GM21381 (cell line): Measurements from ENCODE around the gene DDX39B.

ENCODE experiments used
- ATAC-seq: cut with Tn5 transposase; IDR thresholded peaks from one replicate; pipeline ENCODE4 v1.9.1; 2021; ENCODE audit warnings: mild to moderate bottlenecking, moderate library complexity; ENCODE audit not compliant: unreplicated experiment

DDX39B gene

DNA sequence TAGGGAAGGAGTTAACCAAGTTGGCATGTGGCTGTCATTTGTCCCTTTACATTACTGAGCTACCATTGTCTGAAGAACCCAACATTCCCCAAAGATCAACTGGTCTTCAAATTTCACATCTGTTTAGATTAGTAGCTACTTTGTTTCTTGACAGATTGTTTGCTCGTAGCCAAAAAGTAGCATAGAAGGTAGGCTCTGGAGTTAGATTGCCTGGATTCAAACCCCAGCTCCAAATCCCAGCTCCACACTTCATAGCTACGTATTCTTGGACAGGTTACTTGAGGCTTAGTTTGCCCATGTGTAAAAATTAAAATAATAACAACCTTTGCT lies 6.7 kb upstream of the DDX39B start:
- ATAC-seq, result no peak

DNA sequence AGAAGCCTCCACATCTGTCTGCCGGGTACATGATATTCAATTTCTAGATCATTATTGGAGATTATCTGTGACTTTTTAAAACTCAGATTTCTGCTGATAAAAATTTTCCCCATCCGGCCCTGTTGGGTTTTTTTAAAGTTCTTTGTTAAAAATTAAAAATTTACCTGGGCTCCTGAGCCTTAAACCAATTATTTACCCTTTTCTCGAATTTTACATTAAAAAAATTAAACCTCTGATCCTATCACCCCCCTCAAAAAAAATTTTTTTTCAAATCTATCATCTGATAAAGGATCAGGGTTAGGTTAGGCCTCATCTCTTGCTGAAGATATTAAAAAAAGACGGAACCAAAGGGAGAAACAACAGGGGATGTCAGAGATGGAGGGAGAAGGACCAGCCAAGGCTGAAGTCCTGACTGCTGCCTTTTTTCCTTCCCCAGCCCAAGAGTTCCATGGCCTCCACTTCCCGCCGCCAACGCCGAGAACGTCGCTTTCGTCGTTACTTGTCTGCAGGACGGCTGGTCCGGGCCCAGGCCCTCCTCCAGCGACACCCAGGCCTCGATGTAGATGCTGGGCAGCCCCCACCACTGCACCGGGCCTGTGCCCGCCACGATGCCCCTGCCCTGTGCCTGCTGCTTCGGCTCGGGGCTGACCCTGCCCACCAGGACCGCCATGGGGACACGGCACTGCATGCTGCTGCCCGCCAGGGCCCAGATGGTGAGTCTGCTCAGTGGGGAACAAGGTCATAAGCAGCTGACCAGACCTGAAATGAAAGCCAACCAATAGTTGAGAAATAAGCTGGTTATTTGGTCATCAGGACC lies 6.1 kb upstream of the DDX39B start:
- no peak for ATAC-seq

DNA sequence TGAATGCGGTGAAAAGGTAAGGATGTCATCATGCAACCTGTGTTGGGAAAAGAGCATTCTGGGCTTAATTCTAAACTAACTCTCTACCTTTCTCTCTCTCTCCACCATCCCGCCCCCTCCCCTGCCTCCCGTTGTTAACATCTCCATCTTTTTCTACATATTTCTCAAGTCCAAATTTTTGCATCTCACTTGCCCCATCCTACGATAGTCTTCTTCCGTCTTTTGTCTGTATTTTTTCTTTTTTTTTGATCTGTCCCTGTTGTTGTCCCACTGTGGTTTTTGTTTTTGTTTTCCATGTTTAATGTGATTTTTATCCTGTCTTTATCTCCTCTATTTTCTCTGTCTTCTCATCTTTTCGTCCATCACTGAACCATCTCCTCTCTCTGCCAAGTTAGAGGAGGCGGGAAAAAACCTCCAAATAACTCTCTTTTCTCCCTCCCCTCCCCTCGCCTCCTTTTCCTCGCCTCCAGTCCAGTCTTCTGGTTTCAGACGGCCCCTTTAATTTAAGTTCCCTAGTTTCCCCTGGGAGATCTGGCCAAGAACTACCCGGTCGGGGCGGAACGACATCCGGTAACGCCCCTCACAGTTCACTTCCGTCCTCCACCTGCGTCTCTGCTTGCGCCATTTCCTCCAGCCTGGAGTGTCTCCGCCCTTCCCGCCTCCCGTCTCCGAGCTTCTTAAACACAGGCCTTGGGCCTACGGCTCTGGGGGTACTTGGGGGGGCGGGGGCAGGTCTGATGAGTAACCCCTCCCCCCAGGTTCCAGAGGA lies 5.3 kb upstream of the DDX39B start, which contains the start of gene NFKBIL1:
Gene NFKBIL1, plus strand, starts transcription at position 651 of the 769 bp plus-strand sequence. Its CDS starts 87 bp downstream, at position 738.
- ATAC-seq, result peak; percentile 67

DNA sequence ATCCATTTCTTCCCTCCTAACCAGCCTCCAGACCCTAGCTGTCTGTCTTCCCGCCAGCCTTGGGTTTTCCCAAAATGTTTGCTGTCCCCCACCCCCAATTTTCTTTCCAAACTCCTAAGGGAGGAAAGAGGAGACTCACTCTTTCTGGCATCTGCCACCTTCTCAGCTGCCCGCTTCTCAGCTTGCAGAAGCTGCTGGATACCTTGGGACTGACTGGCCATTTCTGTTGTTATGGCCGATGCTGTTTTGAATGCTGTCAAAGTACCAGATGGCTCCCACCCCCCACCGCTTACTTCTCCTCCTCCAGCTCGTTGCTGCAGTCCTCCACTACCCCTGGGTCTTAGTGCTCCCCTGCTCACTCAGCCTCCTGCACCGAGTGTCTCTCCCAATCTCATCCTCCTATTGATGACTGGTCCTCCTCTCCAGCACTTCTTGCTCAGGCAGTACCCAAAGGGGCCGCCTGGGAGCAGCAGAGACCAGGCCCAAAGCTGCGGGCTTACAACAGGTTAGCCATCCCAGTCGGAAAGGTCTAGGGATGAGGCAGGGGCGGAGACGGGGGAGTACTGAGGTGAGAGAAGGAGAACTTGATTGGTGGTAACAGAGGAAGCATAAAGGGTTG lies 4.6 kb upstream of the DDX39B start, which contains the start of gene ATP6V1G2:
Gene ATP6V1G2, minus strand, starts transcription at position 270 of the 619 bp plus-strand sequence. Its CDS starts 49 bp downstream, at position 221.
- ATAC-seq, result peak; percentile 43

DNA sequence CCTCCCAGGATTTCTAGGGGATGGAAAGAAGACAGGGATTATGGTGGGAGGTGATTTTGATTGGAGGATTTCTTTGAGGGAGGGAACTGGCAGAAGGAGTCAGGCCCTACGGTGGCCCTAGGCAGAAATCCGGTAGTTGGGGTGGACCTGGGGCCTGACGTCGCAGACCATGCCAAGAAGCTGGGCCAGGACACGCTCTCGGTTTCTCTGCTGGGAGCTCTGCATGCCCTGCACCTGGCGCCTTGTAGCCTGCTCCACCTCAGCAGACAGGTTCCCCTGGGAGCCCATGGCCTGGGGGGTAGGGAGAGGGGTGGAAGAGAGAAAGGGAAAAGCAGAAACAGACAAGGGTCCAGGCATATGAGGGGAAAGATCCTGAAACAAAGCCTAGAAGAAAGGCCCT lies 3.5 kb upstream of the DDX39B start:
- no peak for ATAC-seq

DNA sequence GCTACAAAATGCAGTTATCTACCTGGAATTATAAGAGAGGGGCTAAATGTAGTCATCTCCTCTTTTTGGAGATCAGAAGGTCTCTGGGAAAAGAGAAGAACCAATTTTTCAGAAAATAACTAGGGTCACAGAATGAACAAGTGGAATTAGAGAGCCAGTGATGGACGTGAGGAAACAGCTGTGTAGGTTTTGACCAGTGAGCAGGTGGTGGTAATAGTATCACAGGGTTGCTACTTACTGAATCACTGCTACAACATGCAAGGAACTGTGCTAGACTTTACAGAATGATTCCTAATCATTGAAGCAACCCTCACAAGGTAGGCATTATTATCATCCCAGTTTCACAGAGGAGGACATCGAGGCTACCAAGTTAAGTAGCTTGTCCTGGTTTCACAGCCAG lies 2.9 kb upstream of the DDX39B start:
- ATAC-seq, result no peak

DNA sequence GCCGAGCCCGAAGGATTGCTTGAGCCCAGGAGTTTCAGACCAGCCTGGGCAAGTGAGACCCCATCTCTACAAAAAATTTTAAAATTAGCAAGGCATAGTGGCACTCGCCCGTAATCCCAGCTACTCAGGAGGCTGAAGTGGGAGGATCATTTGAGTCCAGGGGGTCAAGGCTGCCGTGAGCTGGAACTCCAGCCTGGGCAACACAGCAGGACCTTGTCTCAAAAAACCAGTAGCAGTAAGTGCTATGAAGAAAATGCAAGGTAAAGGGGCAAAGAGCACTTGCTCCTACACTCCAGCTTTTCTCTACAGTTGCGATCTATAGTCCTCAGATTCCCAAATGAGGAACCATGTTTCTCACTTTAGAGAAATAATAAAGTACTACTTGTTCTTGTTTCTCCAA lies 1.8 kb upstream of the DDX39B start:
- ATAC-seq, result no peak

DNA sequence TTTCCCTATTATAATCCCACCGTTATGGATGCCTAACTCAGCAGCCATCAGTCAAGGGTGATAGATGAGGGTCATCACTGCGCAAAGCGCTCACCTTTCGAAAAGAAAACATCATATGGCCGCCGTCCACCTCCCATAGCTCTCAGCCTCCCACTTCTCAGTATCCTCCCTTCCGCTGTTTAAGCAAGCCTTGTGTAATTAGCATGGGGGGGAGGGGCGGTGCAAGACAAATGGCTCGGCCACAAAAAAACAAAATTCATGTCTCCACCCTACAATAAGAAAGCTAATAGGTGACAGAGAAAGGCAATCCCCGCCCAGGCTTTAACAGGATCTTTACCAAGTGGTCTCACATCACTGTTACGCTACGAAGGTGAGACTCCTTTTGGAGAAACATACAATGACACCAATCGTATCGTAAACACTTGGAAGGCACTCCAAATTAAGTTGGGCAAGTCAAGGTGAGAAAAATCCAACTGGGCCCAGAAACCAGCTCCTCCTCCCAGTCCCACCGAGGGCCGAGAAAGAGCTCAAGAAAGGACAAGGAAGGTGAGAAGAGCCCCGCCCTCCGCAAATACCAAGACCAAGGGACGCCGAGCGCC lies 645 bp downstream of the DDX39B start:
- ATAC-seq, result peak; percentile 12

- no peak for ATAC-seq
Observed at GRCh38 chr6:31540640-31541039, 1.2 kb downstream of the DDX39B start.

DNA sequence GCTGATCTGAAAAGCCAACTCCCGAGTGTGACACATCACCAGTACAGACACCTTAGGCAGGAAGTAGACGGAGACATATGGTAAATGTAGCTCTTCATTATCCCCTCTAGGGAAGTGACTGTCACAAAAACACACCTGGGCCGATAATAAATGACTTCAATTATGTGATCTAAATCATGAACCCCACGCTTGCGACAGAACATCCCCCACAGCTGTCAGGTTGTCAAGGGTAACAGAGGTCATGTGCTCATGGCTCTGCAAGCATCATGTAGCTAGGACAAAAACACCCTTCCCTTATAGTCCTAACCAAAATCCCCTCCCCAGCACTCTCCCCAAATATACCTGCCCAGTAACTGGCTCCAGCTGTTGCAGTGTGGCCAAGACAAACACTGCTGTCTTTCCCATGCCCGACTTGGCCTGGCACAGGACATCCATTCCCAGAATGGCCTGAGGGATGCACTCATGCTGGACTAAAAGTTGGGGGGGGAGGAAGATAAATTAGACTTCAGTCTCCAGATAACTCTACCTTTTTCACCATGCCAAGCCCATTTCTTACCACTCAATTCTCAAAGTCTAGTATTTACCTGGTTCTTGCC lies 2.9 kb downstream of the DDX39B start:
- ATAC-seq, result no peak

- ATAC-seq, result no peak
Observed at GRCh38 chr6:31535538-31536324, 6.1 kb downstream of the DDX39B start.

GRCh38 chr6:31534521-31535040 lies 7.2 kb downstream of the DDX39B start:
- no peak for ATAC-seq

- no peak for ATAC-seq
Observed at GRCh38 chr6:31534011-31534410, 7.8 kb downstream of the DDX39B start.

DNA sequence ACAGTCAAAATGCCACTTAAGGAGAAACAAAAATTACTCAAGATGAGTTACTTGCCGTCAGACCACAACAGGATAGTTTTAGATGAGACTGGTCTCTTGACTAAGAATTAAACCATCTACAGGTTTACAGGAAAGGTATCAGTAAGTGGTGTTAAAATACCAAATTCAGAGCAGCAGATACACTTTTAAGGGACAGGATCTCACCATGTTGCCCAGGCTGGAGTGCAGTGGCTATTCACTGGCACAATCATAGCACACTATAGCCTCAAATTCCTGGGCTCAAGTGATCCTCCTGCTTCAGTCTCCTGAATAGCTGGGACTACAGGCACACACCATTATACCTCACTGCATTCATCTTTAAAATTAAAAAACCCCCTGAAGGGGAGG lies 8.4 kb downstream of the DDX39B start:
- no peak for ATAC-seq

DNA sequence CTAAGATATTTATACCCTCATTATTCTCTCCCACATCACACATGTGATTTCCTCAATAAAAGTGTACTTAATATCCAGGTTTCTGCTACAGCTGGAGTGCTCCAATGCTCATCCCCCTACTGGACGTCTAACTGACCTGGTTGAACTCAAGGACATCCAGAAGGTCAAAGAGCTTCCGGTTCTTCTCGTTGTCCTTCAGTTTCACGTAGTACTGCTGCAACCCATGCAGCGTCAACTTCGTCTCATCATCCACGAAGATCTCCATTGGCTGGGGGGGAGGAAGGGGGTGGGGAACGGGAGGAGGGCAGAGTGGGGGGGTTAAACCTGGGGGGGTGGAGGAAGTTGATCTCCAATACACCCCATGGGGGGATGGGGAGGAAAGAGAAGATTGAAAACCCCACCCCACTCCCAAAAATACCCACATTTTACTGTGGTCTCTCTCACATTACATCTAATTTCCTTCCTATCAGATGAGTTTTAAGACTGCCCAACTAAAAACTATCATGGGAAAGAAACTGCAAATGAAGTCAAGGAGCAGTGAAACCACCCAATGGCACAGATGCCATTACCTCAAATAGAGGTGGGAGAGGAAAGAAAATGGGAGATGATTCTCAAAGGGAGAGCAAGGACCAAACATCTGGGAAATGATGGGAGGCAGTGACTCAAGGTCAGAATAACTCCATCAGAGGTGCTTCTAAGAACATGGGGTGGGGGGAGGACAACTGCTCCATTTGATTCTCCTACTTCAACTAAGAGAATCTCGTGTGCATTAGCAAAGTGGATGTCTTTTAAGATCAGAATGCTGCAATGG lies 9.0 kb downstream of the DDX39B start:
- no peak for ATAC-seq

DNA sequence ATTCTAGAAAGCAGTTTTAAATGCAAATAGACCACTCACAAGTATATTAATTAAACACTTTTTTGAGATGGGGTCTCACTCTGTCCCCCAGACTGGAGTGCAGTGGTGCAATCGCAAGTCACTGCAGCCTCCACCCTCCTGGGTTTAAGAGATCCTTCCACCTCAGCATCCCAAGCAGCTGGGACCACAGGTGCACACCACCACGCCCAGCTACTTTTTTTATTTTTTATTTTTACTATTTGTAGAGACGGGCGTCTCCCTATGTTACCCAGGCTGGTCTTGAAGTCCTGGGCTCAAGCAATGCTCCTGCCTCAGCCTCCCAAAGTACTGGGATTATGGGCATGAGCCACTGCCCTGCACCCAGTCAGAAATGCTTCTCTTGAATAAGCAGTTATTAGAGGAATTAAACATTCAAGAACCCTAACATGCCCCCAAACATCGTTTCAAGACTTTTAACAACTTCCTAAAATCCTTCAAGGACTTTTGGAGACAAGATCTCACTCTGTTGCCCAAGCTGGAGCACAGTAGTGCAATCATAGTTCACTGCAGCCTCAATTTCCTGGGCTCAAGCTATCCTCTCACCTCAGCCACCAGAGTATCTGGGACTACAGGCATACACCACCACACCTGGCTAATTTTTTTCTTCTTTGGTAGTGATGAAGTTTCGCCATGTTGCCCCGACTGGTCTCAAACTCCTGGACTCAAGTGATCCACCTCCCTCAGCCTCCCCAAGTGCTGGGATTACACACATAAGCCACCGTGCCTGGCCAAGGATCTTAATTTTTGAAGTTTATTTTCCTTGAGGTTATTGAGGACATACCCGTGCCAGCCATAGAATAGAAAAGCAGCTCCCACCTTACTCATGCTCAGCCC lies 9.8 kb downstream of the DDX39B start:
- ATAC-seq, result no peak

GRCh38 chr6:31531162-31531561 lies 10.6 kb downstream of the DDX39B start:
- no peak for ATAC-seq

GRCh38 chr6:31530659-31531058 lies 11.1 kb downstream of the DDX39B start:
- no peak for ATAC-seq
